Loucy (cell line): ENCODE results near the gene CD300LG.

ENCODE experiments used
- EZH2phosphoT487 ChIP-seq: fragments of 200-600 bp; IDR thresholded peaks from 2 replicates; pipeline ENCODE4 v1.6.1; 2018; ENCODE audit warnings: antibody characterized with exemption, mild to moderate bottlenecking, moderate library complexity, borderline replicate concordance
- TF ChIP-seq, protein P1 (sequence below): fragments of 200-600 bp; sonication (generic); conservative IDR thresholded peaks from 2 replicates; pipeline ENCODE4 v1.5.1; 2014; ENCODE audit warnings: mild to moderate bottlenecking, antibody characterized with exemption, low read length

DNA sequence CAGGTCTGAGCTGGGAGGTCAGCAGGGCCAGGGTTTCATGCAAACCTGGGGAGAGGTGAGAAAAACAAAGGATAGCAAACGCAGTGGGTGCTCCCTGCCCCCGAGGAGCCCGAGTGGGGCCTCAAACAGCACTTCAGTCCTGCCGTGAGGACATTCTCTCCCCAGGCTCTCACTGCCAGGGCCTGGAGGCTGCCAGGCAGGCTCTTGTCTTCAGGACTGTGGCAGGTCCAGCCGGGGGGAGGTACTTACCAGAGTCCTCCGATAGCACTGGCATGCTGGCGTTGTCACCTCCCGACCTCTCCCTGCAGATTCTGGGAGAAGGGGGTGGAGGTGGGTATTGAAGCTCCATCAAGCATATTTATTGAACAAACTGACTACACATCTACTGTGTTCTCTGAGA is 15.3 kb upstream of the CD300LG start:
- TF ChIP-seq, protein P1, sequence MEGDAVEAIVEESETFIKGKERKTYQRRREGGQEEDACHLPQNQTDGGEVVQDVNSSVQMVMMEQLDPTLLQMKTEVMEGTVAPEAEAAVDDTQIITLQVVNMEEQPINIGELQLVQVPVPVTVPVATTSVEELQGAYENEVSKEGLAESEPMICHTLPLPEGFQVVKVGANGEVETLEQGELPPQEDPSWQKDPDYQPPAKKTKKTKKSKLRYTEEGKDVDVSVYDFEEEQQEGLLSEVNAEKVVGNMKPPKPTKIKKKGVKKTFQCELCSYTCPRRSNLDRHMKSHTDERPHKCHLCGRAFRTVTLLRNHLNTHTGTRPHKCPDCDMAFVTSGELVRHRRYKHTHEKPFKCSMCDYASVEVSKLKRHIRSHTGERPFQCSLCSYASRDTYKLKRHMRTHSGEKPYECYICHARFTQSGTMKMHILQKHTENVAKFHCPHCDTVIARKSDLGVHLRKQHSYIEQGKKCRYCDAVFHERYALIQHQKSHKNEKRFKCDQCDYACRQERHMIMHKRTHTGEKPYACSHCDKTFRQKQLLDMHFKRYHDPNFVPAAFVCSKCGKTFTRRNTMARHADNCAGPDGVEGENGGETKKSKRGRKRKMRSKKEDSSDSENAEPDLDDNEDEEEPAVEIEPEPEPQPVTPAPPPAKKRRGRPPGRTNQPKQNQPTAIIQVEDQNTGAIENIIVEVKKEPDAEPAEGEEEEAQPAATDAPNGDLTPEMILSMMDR: no peak
- TF ChIP-seq EZH2phosphoT487: no peak
